Adrenal gland (tissue), 5 donors: ENCODE data around the gene ZNF700.

Experiments used
- POLR2A ChIP-seq, 2 donors: fragments of 450-650 bp; IDR thresholded peaks; one replicate each; pipeline ENCODE4 v1.6.1; 2017; ENCODE audit warnings: antibody characterized with exemption in 2 of 2, mild to moderate bottlenecking in 2 of 2, moderate library complexity in 1 of 2
- TF ChIP-seq, protein P1 (sequence below), 6 experiments: fragments of 450-650 bp in 4 of 6; fragments of 200-600 bp in 2 of 6; sonication (generic) in 1 of 6; IDR thresholded peaks; 1 replicate in 5 of 6; 2 replicates in 1 of 6; pipeline versions ENCODE4 v1.5.1 to v1.8.0; 2016 to 2021; ENCODE audit warnings: antibody characterized with exemption in 6 of 6, mild to moderate bottlenecking in 2 of 6, moderate library complexity in 1 of 6
- donor health status: DM: no; HTN: no; CAD: no.

- no peak for TF ChIP-seq POLR2A (IDR thresholded peaks at IDR 0.05)
- TF ChIP-seq, protein P1, sequence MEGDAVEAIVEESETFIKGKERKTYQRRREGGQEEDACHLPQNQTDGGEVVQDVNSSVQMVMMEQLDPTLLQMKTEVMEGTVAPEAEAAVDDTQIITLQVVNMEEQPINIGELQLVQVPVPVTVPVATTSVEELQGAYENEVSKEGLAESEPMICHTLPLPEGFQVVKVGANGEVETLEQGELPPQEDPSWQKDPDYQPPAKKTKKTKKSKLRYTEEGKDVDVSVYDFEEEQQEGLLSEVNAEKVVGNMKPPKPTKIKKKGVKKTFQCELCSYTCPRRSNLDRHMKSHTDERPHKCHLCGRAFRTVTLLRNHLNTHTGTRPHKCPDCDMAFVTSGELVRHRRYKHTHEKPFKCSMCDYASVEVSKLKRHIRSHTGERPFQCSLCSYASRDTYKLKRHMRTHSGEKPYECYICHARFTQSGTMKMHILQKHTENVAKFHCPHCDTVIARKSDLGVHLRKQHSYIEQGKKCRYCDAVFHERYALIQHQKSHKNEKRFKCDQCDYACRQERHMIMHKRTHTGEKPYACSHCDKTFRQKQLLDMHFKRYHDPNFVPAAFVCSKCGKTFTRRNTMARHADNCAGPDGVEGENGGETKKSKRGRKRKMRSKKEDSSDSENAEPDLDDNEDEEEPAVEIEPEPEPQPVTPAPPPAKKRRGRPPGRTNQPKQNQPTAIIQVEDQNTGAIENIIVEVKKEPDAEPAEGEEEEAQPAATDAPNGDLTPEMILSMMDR (IDR thresholded peaks at IDR 0.05), result no peak
These were observed 17.3 kb downstream of the ZNF700 start for GRCh38 chr19:11942008-11942842.
